LoVo (cell line): ENCODE results near the gene HFM1.

Source experiments
- DNase-seq: peaks from one replicate; pipeline ENCODE4 v3.0.0-alpha.2; 2016; ENCODE audit warnings: low spot score

HFM1 gene

GRCh38 chr1:91261655-91262054 lies 143.0 kb downstream of the HFM1 start:
- no peak for DNase-seq

- DNase-seq = no peak
These were observed 159.2 kb downstream of the HFM1 start for GRCh38 chr1:91245435-91245834.

- no peak for DNase-seq
These were observed 159.9 kb downstream of the HFM1 start for GRCh38 chr1:91244737-91245136.

GRCh38 chr1:91243171-91243570 lies 161.5 kb downstream of the HFM1 start:
- DNase-seq = no peak

GRCh38 chr1:91234181-91234580 lies 170.5 kb downstream of the HFM1 start:
- DNase-seq = no peak

- no peak for DNase-seq
These were observed 177.9 kb downstream of the HFM1 start for GRCh38 chr1:91226741-91227140.

GRCh38 chr1:91224878-91225277 lies 179.8 kb downstream of the HFM1 start:
- no peak for DNase-seq

GRCh38 chr1:91221017-91221416 lies 183.6 kb downstream of the HFM1 start:
- DNase-seq = no peak

- DNase-seq = no peak
These were observed 186.7 kb downstream of the HFM1 start for GRCh38 chr1:91217911-91218310.
